ENCODE measurements around the gene TM7SF2.

DNA sequence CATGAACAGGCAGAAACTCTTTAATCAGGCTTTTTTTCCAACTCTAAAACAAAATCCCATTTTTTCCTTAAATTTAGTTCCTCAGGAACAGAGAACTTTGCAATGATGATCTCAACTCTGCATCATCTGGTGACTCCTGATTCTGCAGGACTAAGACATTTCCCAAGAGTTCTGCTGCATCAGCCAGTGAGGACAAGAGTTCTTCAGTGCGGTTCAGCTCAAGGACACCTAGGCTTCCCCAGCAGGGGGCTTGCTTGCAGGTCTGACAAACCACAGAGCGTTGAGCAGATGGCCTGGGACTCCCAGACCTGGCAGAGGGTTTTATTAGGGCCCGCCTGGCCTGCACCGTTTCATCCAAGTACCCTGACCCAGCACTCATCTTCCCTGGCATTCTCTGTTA lies 34.2 kb upstream of the TM7SF2 start:
- TF ChIP-seq, protein P1, sequence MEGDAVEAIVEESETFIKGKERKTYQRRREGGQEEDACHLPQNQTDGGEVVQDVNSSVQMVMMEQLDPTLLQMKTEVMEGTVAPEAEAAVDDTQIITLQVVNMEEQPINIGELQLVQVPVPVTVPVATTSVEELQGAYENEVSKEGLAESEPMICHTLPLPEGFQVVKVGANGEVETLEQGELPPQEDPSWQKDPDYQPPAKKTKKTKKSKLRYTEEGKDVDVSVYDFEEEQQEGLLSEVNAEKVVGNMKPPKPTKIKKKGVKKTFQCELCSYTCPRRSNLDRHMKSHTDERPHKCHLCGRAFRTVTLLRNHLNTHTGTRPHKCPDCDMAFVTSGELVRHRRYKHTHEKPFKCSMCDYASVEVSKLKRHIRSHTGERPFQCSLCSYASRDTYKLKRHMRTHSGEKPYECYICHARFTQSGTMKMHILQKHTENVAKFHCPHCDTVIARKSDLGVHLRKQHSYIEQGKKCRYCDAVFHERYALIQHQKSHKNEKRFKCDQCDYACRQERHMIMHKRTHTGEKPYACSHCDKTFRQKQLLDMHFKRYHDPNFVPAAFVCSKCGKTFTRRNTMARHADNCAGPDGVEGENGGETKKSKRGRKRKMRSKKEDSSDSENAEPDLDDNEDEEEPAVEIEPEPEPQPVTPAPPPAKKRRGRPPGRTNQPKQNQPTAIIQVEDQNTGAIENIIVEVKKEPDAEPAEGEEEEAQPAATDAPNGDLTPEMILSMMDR (IDR thresholded peaks at IDR 0.05): no peak
- no peak for TF ChIP-seq EZH2phosphoT487 (IDR thresholded peaks at IDR 0.05)
